Mammary epithelial cell (primary cell): ENCODE measurements around the gene LCN10.
A peak's percentile ranks its signal among the peaks of the same experiment; 100 is the strongest.

Experiments used
- EZH2 ChIP-seq: IDR thresholded peaks from 2 replicates; pipeline ENCODE4 v1.6.1; 2012; ENCODE audit warnings: low read length, inconsistent platforms, borderline replicate concordance
- TF ChIP-seq, protein P1 (sequence below), 2 donors: IDR thresholded peaks in 1 of 2; conservative IDR thresholded peaks in 1 of 2; 2 replicates each; pipeline ENCODE4 v1.5.1; 2011 to 2012; ENCODE audit warnings: inconsistent platforms in 2 of 2, low read length in 2 of 2, mild to moderate bottlenecking in 2 of 2, control low read depth in 1 of 2, low read depth in 1 of 2; ENCODE audit not compliant: insufficient read depth in 1 of 2; ENCODE audit errors: extremely low read depth in 1 of 2

DNA sequence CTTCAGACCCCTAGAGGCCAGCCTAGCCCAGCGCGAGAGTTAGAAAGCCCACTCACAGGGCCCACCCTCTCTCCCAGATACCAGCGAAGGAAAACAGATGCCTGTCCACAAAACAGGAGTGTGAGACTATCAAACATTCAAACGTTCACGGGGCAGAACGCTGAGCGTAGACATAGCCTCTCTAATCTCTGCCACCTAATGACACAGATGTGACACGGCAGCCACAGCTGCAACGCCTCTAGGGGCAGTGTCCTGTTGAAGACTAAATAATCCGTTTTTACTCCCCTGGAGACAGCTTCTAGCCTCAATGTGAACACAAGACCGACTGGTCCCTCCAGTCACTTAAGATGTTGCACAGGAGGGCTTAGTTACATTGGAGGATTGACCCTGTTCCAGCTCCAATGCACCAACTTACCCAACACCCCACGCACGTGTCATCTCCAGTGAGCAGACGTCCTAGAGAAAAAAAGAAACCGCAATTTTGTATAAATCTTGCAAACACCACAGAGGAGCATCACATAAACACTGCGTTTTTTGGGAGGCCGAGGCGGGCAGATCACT, 16.0 kb downstream of the LCN10 start:
- TF ChIP-seq EZH2: no peak
- TF ChIP-seq, protein P1, sequence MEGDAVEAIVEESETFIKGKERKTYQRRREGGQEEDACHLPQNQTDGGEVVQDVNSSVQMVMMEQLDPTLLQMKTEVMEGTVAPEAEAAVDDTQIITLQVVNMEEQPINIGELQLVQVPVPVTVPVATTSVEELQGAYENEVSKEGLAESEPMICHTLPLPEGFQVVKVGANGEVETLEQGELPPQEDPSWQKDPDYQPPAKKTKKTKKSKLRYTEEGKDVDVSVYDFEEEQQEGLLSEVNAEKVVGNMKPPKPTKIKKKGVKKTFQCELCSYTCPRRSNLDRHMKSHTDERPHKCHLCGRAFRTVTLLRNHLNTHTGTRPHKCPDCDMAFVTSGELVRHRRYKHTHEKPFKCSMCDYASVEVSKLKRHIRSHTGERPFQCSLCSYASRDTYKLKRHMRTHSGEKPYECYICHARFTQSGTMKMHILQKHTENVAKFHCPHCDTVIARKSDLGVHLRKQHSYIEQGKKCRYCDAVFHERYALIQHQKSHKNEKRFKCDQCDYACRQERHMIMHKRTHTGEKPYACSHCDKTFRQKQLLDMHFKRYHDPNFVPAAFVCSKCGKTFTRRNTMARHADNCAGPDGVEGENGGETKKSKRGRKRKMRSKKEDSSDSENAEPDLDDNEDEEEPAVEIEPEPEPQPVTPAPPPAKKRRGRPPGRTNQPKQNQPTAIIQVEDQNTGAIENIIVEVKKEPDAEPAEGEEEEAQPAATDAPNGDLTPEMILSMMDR (conservative IDR thresholded peaks at IDR 0.05 in 1 of 2, IDR thresholded peaks at IDR 0.05 in 1 of 2; ENCODE audit: extremely low read depth in 1 of 2, insufficient read depth in 1 of 2, low read depth in 1 of 2, low read length in 2 of 2): peak; percentile 47 to 58
